HG02981 (cell line): ENCODE measurements around the gene MPP4.

Source experiments
- ATAC-seq: cut with Tn5 transposase; IDR thresholded peaks from one replicate; pipeline ENCODE4 v1.9.1; 2021; ENCODE audit warnings: mild to moderate bottlenecking, moderate library complexity; ENCODE audit not compliant: unreplicated experiment

MPP4 gene

DNA sequence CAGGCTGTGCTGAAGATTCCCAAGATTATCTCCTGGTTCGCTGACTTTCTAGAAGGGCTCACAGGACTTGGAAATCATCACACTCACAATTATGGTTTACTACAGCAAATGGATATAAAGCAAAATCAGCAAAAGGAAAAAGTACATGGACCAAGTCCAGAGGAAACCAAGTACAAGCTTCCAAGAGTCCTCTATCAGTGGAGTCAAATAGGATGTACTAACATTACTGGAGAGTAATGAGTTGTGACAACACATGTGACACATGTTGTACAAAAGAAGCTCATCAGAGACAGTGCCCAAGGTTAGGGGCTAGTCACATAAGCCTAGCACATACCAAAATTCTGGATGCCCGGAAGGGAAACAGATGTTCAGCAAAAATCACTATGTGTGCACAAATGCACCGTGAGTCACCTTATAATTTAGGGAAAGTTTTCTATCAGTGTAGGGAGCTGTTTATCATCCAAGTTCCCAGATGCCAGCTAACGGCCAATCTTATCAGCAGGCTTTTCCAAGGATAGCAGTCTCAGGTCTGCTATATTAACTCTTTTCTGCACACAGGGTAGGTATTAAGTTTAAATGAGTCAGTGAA, 64.7 kb downstream of the MPP4 start:
- ATAC-seq: no peak

DNA sequence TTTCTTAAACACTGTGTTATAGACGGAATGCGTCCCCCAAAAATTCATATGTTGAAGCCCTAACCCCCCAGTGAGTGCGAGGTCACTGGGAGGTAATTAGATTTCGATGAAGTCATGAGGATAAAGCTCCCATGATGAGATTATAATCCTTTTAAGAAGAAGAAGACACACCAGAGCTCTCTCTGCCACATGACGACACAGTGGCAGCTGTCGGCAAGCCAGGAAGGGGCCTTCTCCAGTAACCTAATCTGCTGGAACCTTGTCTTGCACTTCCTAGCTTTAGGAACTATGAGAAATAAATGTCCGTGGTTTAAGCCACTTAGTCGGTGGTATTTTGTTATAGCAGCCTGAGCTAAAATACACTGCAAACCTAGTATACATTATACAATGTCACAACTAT, 67.4 kb downstream of the MPP4 start:
- ATAC-seq: no peak

DNA sequence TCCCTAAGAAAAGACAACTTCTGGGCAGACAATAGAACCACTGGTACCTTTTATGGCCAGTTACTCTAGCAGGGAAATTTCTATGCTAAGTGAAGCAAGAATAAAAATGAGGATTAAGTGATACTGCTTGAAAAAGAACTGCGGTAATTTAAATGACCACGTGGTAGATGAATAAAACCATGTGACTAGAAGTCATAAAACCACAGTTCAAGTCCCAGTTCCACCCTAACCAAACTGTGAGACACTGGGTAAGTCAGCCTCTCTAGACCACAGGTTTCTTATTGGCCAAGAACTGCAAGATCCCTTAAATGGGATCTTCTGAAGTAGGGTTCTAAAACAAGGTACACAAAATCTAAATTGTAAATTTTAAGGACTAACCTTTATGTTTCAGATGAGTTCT, 67.9 kb downstream of the MPP4 start:
- no peak for ATAC-seq

DNA sequence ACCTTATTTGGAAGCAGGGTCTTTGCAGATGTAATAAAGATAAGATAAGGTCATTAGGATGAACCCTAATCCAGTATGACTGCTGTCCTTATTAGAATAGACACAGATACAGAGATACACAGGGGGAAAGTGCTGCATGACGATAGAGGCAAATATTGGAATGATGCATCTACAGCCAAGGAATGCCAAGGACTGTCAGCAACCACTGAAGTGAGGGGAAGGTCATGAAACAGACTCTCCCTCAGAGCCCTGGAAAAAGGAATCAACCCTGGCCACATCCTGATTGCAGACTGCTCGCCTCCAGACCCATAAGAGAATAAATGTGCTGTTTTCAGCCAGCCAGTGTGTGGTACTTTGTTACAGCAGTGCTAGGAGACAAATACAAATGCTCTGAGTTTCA, 69.9 kb downstream of the MPP4 start:
- no peak for ATAC-seq

DNA sequence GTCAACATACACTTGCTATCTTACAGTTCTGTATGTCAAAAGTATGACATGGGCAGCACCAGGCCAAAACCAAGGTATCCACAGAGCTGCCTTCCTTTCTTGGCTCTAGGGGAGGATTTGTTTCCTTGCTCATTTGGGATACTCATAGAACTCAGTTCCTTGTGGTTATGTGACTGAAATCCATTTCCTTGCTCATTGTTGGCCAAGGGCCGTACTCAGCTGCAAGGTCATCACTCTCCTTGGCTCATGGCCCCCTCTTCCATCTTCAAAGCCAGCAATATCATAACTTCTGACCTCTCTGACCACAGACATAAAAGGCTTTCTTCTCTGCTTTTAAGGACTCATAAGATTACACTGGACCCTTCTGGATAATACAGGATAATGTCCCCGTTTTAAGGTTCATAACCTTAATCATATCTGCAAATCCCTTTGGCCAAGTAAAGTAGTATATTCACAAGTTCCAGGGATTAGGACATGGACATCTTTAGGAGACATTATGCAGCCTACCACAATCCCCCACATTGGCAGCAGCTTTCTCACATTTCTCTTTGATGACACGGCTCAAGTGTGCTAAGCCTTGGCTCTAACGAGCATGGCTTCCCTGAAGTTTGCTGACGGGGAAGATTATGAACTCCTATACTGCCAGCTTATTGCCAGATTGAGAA, 76.0 kb downstream of the MPP4 start:
- no peak for ATAC-seq

DNA sequence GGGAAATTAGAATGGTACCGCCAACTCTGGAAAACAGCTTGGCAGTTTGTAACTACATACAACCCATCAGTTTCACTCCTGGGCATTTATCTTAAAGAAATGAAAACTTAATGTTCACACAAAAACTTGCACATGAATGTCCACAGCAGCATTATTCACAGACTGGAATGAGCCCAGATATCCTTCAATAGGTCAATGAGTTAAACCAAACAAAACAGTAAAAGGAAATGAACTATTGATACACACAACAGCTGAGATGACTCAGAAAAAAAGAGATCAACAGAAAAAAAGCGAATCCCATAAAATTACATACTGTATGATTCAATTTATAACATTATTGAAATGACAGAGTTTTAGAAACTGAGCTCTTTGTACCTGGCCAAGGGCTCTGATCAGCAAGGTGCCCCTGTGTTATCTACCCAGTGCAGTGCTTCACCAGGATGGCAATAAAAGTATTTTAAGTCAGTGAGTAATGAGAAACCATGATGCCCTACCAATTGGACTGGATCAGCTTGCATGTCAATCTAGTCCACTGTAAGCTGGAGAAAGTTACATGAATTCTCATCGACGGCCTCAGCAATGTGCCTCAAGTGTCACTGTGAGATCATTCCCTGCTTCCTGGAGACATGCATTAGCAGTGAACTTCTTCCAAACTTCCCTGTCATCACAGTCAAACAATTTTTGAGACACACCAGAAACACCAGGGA, 77.0 kb downstream of the MPP4 start:
- ATAC-seq: no peak

DNA sequence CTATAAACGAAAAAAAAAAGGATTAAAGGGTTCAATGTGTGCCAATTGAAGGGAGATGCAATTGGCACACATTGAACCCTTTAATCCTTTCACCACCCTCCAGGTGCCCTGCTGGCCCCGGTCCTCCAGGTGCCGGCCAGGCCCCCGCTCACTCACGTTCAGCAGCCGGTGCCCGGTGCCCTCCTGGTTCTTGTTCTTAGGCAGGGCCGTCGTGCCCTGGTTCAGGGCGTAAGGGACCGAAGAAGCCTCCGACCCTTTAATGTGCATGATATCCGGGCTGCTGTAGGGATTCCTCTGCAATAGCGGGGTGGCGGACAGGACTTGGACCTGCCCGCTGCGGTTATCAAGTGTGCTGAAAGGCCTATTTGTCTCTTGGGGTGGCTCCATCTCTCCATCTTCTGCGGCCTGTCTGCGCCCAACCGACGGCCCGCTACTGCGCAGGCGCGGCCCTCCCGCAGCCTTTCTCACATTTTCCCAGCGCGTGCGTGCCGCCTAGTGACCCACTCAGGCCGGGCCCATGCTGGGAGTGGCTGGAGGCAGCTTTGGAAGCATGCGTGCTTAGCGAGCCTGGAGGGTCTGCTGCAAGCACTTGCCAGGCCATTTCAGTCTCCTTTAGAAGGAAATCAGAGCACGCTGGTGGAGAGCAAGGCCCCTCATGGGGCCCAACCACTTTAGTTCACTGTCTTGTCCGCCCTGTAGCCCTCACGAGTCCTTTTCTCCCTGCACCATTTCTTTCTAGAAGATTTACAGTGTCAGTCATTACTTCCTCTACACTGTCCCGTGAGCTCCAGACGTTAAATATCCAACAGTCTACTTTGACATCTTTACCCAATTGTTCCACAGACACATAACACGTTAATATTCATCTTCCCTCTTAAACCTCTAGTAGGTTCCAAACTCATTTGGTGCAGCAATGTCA, 79.4 kb downstream of the MPP4 start:
- ATAC-seq: no peak

DNA sequence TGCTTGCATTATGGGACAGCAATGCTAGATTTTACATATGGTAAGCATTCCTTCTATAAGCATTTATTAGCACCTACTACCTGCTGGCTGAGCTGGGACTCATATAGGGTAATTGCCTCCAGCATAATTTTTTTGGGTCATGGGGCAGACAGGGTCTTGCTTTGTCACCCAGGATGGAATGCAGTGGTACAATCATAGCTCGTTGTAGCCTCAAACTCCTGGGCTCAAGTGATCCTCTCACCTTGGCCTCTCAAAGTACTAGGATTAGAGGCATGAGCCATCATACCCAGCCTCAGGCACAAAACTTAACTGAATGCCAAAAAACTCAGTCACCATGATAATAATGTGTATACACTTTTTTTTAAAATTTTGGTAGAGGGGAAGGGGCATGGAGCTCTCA, 90.4 kb downstream of the MPP4 start:
- ATAC-seq: no peak

DNA sequence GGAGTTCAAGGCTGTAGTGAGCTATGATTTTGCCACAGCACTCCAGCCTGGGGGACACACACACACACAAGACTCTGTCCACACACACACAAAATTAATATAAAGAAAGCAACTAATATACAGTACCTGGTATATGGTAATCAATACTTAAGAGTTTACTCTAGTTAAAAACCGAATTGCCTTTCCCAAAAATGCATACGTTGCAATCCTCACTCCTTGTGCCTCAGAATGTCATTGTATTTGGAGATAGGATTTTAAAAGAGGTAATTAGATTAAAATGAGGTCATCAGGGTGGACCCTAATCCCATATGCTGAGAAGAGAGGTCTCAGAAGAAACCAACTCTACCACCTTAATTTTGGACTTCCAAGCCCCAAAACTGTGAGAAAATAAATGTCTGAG, 90.9 kb downstream of the MPP4 start:
- ATAC-seq: no peak

DNA sequence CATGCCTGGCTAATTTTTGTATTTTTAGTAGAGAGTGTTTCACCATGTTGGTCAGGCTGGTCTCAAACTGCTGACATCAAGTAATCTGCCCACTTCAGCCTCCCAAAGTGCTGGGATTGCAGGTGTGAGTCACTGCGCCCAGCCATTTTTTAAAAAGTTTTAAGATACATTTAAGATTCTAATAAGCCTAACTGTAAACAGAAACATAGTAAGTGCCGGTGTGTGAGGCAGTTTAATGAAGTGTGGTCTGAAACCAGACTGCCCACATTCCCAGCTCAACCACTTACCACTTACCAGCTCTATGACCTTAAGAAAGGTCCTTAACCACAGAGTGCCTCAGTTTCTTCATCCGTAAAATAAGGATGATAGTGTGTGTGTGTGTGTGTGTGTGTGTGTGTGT, 97.5 kb downstream of the MPP4 start:
- ATAC-seq: no peak

DNA sequence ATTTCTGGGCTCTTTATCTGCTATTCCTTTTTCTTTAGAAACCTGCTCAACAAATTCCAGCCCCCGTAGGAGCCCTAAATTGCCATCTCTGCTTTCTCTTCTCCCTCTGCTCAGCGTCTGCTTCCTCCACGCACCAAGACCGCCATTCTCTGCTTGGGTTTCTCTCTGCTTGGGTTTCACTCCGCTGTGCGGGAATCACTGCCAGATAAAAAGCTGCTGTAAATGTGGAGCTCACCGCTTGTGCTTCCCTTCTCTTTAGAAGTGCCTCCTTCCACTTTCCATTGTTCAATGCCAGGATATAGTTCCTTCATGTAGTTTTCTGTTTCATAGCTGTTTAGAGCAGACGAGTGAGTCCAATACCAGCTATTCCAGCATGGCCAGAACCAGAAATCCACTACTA, 101.0 kb downstream of the MPP4 start:
- no peak for ATAC-seq
